Nephron (organoid): Measurements from ENCODE around the gene OPRL1.
A peak's percentile ranks its signal among the peaks of the same experiment; 100 is the strongest.

Source experiments
- H3K27ac Mint-ChIP-seq, 3 experiments: 2 replicates each; pipeline ENCODE4 v1.8.0; 2020; ENCODE audit warnings: mixed read lengths in 3 of 3, mild to moderate bottlenecking in 2 of 3, moderate library complexity in 1 of 3
- H3K27me3 Mint-ChIP-seq: 2 replicates; pipeline ENCODE4 v1.8.0; 2021; ENCODE audit warnings: low read depth, mild to moderate bottlenecking, moderate library complexity, mixed read lengths
- H3K36me3 Mint-ChIP-seq: 2 replicates; pipeline ENCODE4 v1.8.0; 2020; ENCODE audit warnings: low read depth, mixed read lengths
- H3K4me1 Mint-ChIP-seq: 2 replicates; pipeline ENCODE4 v1.8.0; 2020; ENCODE audit warnings: mixed read lengths
- H3K4me3 Mint-ChIP-seq, 3 experiments: 2 replicates each; pipeline ENCODE4 v1.8.0; 2020; ENCODE audit warnings: mild to moderate bottlenecking in 3 of 3, mixed read lengths in 3 of 3, moderate library complexity in 2 of 3
- H3K9me3 Mint-ChIP-seq: 2 replicates; pipeline ENCODE4 v1.8.0; 2020; ENCODE audit warnings: mixed read lengths
- CTCF ChIP-seq, 3 experiments: fragments of 200-600 bp; sonication (generic); IDR thresholded peaks; one replicate each; pipeline ENCODE4 v1.5.0; 2021; ENCODE audit warnings: antibody characterized with exemption in 3 of 3; ENCODE audit not compliant: unreplicated experiment in 3 of 3

Gene OPRL1

GRCh38 chr20:64079273-64080012 is 439 bp upstream of the OPRL1 start, which contains the start of gene RGS19:
Gene RGS19, minus strand, starts transcription at chr20:64079518. Its CDS starts 2,632 bp downstream, at chr20:64076886.
- H3K36me3 Mint-ChIP-seq, result no peaks in the 10 kb centered on the region
- no peaks in the 10 kb centered on the region for H3K9me3 Mint-ChIP-seq
- peaks cover 10% of the 10 kb centered on the region for H3K4me1 Mint-ChIP-seq
- H3K27me3 Mint-ChIP-seq, result peaks cover 28% of the 10 kb centered on the region
- peak within 1 kb of the TSS; percentile 79 to 90 (median 85) for H3K4me3 Mint-ChIP-seq
- TF ChIP-seq CTCF (IDR thresholded peaks at IDR 0.05; ENCODE audit: unreplicated experiment in 3 of 3), result no peak
- peak within 1 kb of the TSS; percentile 13 to 49 (median 27) for H3K27ac Mint-ChIP-seq

- Mint-ChIP-seq H3K27ac (peak overlapping the region; percentile 13 to 49 (median 27)), H3K4me1 (peaks cover 15% of the 10 kb centered on the region), H3K4me3 (peak overlapping the region; percentile 79 to 90 (median 85)), H3K9me3 (no peaks in the 10 kb centered on the region), H3K36me3 (no peaks in the 10 kb centered on the region), H3K27me3 (peaks cover 43% of the 10 kb centered on the region)
- no peak for TF ChIP-seq CTCF (IDR thresholded peaks at IDR 0.05; ENCODE audit: unreplicated experiment in 3 of 3)
Observed at GRCh38 chr20:64080813-64081623, 1.1 kb downstream of the OPRL1 start.

- H3K27me3 Mint-ChIP-seq, result peaks cover 48% of the 10 kb centered on the region
- H3K27ac Mint-ChIP-seq, result peak overlapping the region in 1 of 3 experiments; percentile 48
- H3K9me3 Mint-ChIP-seq, result no peaks in the 10 kb centered on the region
- H3K4me1 Mint-ChIP-seq, result peaks cover 15% of the 10 kb centered on the region
- H3K4me3 Mint-ChIP-seq, result peak overlapping the region; percentile 73 to 82 (median 81)
- TF ChIP-seq CTCF (IDR thresholded peaks at IDR 0.05; ENCODE audit: unreplicated experiment in 3 of 3), result no peak
- H3K36me3 Mint-ChIP-seq, result no peaks in the 10 kb centered on the region
Observed at GRCh38 chr20:64081624-64081964, 1.7 kb downstream of the OPRL1 start.

GRCh38 chr20:64082126-64082731 is 2.3 kb downstream of the OPRL1 start:
- Mint-ChIP-seq H3K4me3 (peak overlapping the region; percentile 73 to 82 (median 81)), H3K9me3 (no peaks in the 10 kb centered on the region), H3K36me3 (no peaks in the 10 kb centered on the region), H3K27me3 (peaks cover 51% of the 10 kb centered on the region), H3K27ac (peak overlapping the region in 1 of 3 experiments; percentile 48), H3K4me1 (peaks cover 15% of the 10 kb centered on the region)
- no peak for TF ChIP-seq CTCF (IDR thresholded peaks at IDR 0.05; ENCODE audit: unreplicated experiment in 3 of 3)

GRCh38 chr20:64082820-64083377 is 3.0 kb downstream of the OPRL1 start:
- H3K36me3 Mint-ChIP-seq, result no peaks in the 10 kb centered on the region
- no peak for TF ChIP-seq CTCF (IDR thresholded peaks at IDR 0.05; ENCODE audit: unreplicated experiment in 3 of 3)
- peaks cover 15% of the 10 kb centered on the region for H3K4me1 Mint-ChIP-seq
- H3K9me3 Mint-ChIP-seq, result peaks cover 2% of the 10 kb centered on the region
- H3K27ac Mint-ChIP-seq, result no peak overlapping the region
- peak overlapping the region; percentile 68 to 73 (median 73) for H3K4me3 Mint-ChIP-seq
- H3K27me3 Mint-ChIP-seq, result peaks cover 56% of the 10 kb centered on the region
